GM19372 (cell line): Measurements from ENCODE around the gene CD59.
A peak's percentile ranks its signal among the peaks of the same experiment; 100 is the strongest.
"Not testable (repeated sequence)": the region's sequence is repeated elsewhere in the genome, so short reads cannot be mapped to it uniquely, and the experiment has no call there.

Experiments
- ATAC-seq: cut with Tn5 transposase; IDR thresholded peaks from one replicate; pipeline ENCODE4 v1.9.1; 2021; ENCODE audit warnings: mild to moderate bottlenecking, low read depth, moderate library complexity; ENCODE audit not compliant: unreplicated experiment

Gene CD59

DNA sequence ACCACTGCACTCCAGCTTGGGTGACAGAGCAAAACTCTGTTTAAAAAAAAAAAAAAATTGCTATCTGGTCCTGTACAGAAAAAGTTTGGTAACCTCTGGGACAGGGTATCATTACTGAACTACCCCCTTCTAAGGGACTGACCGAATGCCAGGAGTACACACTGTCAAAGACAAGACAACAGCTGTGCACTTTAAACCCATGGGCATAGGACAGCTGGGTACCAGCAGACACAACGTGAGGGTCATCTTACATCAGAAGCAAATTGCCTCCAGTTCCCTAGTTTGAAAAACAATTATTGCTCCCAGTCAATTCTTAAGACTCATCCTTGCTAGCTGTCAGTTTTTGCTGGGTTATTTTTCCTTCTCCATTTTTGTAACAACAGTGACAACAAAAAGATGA, 17.8 kb downstream of the CD59 start:
- ATAC-seq: no peak

- no peak for ATAC-seq
Observed at GRCh38 chr11:33716243-33716642, 20.0 kb downstream of the CD59 start.

- no peak for ATAC-seq
Observed at GRCh38 chr11:33713856-33714398, 22.3 kb downstream of the CD59 start.

GRCh38 chr11:33713151-33713855, 22.9 kb downstream of the CD59 start:
- no peak for ATAC-seq

- no peak for ATAC-seq
Observed at GRCh38 chr11:33712436-33712835, 23.8 kb downstream of the CD59 start.

DNA sequence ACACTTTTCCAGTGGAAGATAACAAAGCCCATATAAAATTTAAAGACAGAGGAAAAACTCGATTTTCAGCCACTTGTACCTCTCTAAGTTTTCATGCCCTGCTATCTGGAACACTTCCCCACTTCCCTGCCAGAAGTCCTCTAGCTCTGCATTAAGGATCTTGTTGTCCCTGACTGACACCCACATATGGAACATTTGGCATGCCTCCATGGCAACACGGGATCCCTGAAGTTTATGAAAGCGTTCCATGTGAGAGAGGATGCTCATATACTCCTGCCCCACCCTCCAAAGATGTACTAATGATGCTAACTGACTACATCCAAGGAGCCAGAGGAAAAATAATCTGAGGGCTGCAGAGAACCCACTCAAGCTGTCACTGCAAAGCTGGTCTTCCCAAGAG, 26.8 kb downstream of the CD59 start:
- no peak for ATAC-seq

- no peak for ATAC-seq
Observed at GRCh38 chr11:33708985-33709384, 27.2 kb downstream of the CD59 start.

DNA sequence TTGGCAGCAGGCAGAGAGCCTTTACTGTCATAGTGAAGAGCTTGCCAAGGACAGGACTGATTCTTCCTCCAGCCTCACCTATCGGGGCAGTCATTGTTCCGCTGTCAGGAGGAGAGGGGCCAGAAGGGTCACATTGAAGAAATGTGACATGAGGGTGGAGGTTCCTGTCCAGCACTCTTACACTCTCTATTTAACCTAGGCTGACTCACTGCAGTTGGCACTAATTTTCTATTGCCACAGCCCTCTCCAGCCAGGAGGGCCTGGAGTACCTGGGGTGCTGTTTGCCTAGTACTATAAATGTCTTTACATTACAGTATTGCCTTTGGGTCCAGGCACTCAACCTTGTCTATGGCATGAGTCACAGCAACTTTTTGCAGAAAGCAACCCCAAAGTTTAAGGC, 28.4 kb downstream of the CD59 start:
- ATAC-seq: not testable (repeated sequence)

DNA sequence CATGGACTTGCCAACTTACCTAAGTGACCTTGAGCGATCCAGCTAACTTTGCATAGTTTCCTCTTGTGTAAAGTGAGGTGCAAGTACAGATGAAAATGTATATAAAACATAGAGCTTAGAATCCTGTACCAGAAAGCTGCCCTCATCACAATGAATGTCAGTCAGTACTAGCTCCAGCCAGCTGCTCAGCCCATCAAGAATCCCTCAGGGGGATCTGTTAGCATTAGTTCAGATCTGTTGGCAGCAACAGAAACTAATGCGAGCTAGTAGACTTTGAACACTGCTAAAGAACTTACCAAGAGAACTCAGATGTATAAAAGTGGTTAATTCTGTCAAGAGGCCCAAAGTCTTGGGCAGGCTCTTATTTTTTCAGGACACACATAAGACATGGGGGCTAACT, 29.3 kb downstream of the CD59 start:
- ATAC-seq: no peak

DNA sequence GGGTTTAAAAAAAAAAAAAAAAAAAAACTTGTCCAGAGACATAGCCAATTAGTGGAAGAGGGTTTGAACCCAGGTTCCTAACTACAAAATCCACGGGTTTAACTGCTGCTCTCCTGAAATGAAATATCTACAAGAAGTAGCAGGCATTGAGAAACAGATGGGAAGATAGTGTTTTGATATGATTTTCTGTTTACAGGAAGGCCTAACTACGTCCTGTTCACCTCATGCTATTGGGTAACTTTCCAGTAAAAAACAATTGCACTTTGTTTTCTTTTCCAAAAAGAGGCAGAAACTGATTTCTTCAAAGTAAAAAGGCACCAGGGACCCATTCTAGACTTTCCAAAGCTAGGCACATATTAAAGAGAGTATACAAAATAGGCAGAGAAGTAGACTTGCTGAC, 29.7 kb downstream of the CD59 start:
- no peak for ATAC-seq

DNA sequence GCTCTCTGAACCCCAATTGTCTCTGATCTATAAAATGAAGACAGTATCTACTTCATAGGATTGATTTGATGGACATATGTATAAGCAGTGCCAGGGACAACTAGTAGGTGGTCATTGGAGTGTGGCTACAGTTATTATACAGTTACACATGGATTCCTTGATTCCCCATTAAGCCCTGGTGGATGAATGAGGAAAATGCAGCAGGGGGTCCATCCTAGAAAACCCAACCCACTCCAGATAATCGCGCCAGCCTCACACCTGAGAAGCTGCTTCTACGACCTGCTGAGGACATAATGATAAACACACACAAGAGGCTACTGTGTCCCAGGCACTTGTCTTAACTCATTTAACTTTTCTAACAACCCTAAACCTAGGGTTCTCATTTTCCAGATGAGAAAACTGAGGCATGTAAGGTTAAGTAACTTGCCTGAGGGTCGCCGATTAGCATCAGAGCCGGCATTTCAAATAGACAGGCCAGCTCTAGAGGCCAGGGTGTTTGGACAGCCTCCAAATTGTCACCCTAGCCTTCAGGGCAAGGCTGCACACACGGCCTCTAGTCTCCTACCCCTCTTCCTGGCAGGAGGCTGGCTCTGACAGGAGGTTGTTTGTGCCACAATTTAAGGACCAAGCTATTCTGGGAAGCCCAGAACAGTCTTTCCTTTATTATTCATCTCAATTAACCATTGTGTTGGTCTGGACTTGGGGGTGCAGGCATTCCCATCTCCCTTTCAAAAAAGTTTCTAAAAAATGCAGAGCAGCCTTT, 31.8 kb downstream of the CD59 start:
- ATAC-seq: no peak

DNA sequence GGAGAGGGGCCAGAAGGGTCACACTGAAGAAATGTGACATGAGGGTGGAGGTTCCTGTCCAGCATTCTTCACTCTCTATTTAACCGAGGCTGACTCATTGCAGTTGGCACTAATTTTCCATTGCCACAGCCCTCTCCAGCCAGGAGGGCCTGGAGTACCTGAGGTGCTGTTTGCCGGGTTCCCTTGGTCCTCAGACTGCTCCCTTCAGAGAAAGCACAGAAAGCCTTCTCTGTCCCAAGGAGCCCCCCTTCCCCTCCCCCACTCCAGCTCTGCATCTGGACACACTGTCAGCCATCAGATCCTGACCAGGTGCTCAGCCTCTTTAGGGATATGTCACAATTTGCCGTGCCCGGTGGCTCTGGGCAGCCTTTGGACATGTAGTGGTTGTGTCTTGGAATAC, 32.4 kb downstream of the CD59 start:
- no peak for ATAC-seq

DNA sequence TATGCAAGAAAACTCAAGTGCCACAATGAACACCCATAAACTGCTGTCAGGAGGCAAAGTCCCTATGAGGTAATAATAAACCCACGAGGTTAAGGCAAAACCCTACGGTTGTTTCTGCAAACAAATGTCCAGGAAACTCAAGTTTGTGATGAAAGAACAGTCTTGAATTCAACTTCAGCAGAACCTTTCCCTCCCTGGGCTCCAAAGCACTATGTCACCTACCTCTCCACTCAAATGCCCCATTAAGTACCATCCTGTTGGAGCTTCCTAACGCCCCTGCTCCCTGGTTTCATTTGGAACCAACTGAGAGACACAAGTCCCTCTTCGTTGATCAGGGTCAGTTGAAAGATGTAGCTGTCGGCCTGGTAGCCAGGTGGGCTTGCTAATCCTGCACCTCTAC, 33.0 kb downstream of the CD59 start:
- ATAC-seq: no peak

- no peak for ATAC-seq
Observed at GRCh38 chr11:33701302-33702230, 34.7 kb downstream of the CD59 start.

- ATAC-seq: peak; percentile 88
Observed at GRCh38 chr11:33700502-33701271, 35.5 kb downstream of the CD59 start, which contains the start of gene C11orf91. Gene C11orf91, minus strand, starts transcription at chr11:33700826. Its CDS starts 86 bp downstream, at chr11:33700740.

DNA sequence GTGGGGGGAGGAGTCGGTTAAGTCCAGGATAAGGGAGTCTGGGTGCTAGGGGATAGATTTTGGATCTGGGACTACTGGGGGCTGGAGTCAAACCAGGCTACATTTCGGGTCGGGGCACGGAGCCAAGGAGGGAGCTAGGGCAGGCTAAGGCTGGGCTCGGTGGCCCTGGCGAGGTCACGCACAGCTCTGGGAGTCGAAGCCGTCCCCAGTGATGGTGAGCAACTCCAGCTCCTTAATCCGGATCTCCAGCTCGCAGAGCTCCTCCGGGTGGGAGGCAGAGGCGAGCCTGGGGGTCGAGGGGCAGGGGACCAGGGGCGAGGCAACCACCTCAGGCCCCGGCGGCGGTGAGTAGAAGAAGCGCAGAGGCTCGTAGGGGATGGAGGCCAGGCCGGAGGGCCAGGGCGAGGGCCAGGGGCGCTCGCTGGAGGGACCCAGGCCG, 36.1 kb downstream of the CD59 start:
- ATAC-seq: no peak

DNA sequence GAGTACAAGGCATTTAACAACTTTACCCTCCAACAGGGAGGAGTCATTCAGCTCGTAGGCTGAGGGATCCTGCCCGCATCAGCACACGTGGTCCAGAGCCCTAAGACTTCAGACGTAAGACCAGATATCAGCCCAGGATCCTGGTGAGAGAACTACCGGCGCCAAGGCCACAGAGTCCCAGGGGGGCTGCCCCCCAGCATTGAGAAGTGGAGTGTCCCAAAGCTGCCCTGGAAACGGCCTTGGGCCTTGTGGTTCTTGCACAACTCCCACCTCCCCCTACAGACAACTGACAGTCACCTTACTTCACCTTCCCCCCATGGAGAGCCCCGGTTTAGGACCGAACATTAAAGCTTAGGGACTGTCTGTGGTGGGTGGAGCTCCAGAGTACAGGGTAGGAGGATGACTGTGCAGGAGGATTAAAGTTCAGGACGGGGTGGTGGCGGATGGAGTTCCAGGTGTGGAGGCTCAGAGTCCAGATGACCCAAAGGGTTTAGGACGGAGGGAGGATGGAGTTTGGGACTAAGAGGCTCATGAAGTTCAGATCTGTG, 36.6 kb downstream of the CD59 start:
- no peak for ATAC-seq

DNA sequence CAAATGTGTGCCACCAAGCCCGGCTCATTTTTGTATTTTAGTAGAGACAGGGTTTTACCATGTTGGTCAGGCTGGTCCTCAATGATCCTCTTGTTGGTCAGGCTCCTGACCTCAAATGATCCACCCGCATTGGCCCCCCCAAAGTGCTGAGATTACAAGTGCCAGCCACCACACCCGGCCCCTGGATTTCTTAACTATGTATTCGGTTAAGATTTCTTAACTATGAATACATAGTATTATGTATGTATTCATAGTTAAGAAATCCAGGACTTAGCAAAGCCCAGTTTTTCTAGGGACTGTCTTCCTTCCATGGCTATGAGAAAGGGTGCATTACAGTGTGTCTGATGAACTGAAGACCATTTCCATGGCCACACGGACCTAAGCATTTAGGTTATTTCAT, 37.3 kb downstream of the CD59 start:
- no peak for ATAC-seq

DNA sequence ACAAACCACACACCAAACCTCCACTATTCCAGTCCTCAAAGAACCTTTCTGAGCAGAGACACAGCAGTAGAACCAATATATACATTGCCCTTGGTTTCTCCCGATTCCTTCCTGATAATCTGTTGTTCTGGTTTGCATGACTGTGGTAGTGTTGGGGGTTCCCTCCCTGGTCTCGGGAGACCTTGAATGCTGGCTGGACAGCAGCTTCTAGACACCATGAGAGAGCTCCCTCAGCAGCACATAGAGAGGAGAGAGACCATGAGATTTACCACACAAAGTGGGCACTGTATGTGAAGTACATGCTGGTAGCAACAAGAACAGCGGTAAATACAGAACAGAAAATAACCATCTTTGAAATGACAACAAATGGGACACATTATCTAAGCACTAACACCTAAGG, 38.2 kb downstream of the CD59 start:
- ATAC-seq: no peak
